Fibroblast of mammary gland (primary cell): Measurements from ENCODE around the gene TARBP1.

Experiments
- DNase-seq: peaks from one replicate; pipeline ENCODE4 v3.0.0-alpha.2; 2010; ENCODE audit warnings: low read depth
- H3K4me3 ChIP-seq: 2 replicates; pipeline ENCODE4 v1.5.1; 2011; ENCODE audit warnings: low read depth, mild to moderate bottlenecking, low read length, moderate library complexity; ENCODE audit not compliant: control insufficient read depth
- TF ChIP-seq, protein P1 (sequence below): conservative IDR thresholded peaks from 2 replicates; pipeline ENCODE4 v1.5.1; 2011; ENCODE audit warnings: low read depth, low read length, inconsistent platforms; ENCODE audit not compliant: control insufficient read depth, insufficient read depth

TARBP1 gene

GRCh38 chr1:234435620-234436019 lies 43.4 kb downstream of the TARBP1 start:
- no peak for DNase-seq
- no peak overlapping the region for H3K4me3 ChIP-seq
- TF ChIP-seq, protein P1, sequence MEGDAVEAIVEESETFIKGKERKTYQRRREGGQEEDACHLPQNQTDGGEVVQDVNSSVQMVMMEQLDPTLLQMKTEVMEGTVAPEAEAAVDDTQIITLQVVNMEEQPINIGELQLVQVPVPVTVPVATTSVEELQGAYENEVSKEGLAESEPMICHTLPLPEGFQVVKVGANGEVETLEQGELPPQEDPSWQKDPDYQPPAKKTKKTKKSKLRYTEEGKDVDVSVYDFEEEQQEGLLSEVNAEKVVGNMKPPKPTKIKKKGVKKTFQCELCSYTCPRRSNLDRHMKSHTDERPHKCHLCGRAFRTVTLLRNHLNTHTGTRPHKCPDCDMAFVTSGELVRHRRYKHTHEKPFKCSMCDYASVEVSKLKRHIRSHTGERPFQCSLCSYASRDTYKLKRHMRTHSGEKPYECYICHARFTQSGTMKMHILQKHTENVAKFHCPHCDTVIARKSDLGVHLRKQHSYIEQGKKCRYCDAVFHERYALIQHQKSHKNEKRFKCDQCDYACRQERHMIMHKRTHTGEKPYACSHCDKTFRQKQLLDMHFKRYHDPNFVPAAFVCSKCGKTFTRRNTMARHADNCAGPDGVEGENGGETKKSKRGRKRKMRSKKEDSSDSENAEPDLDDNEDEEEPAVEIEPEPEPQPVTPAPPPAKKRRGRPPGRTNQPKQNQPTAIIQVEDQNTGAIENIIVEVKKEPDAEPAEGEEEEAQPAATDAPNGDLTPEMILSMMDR: no peak

- H3K4me3 ChIP-seq: no peak overlapping the region
- TF ChIP-seq, protein P1: no peak
- DNase-seq: no peak
Observed at GRCh38 chr1:234434706-234435105, 44.3 kb downstream of the TARBP1 start.

GRCh38 chr1:234433563-234434285 lies 45.3 kb downstream of the TARBP1 start:
- peak; percentile 74 for DNase-seq
- TF ChIP-seq, protein P1: no peak
- no peak overlapping the region for H3K4me3 ChIP-seq

- no peak for DNase-seq
- H3K4me3 ChIP-seq: no peak overlapping the region
- TF ChIP-seq, protein P1: no peak
Observed at GRCh38 chr1:234431255-234431654, 47.7 kb downstream of the TARBP1 start.

DNA sequence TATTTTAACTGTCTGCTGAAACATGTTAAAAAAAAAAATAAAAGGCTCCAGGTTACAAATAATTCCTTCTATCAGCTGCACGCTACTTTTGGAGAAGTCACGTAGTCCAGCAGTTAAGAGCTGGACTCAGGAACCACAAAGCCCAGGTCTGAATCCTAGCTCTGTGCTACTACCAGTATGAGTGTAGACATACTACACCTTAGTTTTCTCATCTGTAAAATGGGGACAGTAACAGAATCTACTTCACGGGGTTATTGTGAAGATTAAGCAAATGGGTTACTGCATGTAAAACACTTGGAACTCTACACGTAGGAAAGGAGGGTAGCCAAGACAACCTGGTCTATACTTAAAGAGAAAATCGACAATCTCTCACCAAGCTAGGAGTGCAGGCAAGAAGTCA lies 48.3 kb downstream of the TARBP1 start:
- no peak for DNase-seq
- TF ChIP-seq, protein P1: no peak
- H3K4me3 ChIP-seq: no peak overlapping the region

GRCh38 chr1:234429434-234429806 lies 49.6 kb downstream of the TARBP1 start:
- DNase-seq: no peak
- H3K4me3 ChIP-seq: no peak overlapping the region
- TF ChIP-seq, protein P1: no peak
